ENCODE measurements around the gene ENTREP3.

- TF ChIP-seq CTCF (IDR thresholded peaks at IDR 0.05 in 4 of 5, conservative IDR thresholded peaks at IDR 0.05 in 1 of 5) (peak in 1 of 5 experiments; percentile 4), POLR2A (IDR thresholded peaks at IDR 0.05) (peak; percentile 42 to 67)
These were observed 46.6 kb downstream of the ENTREP3 start, which contains the start of gene MTX1 for GRCh38 chr1:155208541-155209311.
